Astrocyte (in vitro differentiated cells and primary cell): ENCODE data around the gene RBM48.
"Not testable (repeated sequence)": the region's sequence is repeated elsewhere in the genome, so short reads cannot be mapped to it uniquely, and the experiment has no call there.

Experiments used
- EZH2 ChIP-seq: IDR thresholded peaks from 2 replicates; pipeline ENCODE4 v1.6.1; 2012; ENCODE audit warnings: mild to moderate bottlenecking, low read length, inconsistent platforms; ENCODE audit not compliant: insufficient read depth
- TF ChIP-seq, protein P1 (sequence below): IDR thresholded peaks from 2 replicates; pipeline ENCODE4 v1.5.1; 2011; ENCODE audit warnings: low read depth, mild to moderate bottlenecking, inconsistent platforms, low read length, moderate library complexity; ENCODE audit not compliant: insufficient read depth

DNA sequence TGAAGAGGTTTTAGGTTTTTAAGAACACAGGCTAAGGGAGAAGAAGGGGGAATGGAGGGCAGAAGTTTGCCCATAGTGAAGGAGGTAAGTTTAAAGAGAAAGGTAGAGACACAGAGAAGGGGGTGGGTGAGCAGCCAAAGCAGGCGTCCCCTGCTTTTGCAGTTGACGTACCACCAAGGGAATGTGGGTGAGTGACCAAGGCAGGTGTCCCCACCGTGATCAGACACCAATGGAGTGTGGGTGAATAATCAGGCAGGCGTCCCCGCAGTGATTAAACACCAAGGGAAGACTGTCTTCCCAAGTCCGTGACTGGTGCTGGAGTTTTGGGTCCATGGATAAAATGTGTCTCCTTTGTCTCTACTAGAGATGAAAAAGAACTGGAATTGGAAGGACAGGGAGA is 44.4 kb upstream of the RBM48 start:
- TF ChIP-seq, protein P1, sequence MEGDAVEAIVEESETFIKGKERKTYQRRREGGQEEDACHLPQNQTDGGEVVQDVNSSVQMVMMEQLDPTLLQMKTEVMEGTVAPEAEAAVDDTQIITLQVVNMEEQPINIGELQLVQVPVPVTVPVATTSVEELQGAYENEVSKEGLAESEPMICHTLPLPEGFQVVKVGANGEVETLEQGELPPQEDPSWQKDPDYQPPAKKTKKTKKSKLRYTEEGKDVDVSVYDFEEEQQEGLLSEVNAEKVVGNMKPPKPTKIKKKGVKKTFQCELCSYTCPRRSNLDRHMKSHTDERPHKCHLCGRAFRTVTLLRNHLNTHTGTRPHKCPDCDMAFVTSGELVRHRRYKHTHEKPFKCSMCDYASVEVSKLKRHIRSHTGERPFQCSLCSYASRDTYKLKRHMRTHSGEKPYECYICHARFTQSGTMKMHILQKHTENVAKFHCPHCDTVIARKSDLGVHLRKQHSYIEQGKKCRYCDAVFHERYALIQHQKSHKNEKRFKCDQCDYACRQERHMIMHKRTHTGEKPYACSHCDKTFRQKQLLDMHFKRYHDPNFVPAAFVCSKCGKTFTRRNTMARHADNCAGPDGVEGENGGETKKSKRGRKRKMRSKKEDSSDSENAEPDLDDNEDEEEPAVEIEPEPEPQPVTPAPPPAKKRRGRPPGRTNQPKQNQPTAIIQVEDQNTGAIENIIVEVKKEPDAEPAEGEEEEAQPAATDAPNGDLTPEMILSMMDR: not testable (repeated sequence)
- not testable (repeated sequence) for TF ChIP-seq EZH2
